H1 (cell line): ENCODE measurements around the gene BABAM2. TPM values are rescaled to one million over a fixed set of nuclear protein-coding genes. Genes with fewer than 3 reads are reported as not detected.

Experiments
- polyA plus RNA-seq, 7 experiments: library from polyadenylated mRNA; depleted of rRNA in 3 of 7; stranded (reverse) in 5 of 7; unstranded in 2 of 7; fragments of >200 nt in 5 of 7; fragments of 200-250 nt in 2 of 7; gene quantifications; 1 replicate in 5 of 7; 2 replicates in 1 of 7; 4 replicates in 1 of 7; pipeline versions ENCODE4 v1.2.1 to v1.2.3, GENCODE V29; 2011 to 2013; ENCODE audit warnings: missing spikeins in 2 of 7, mixed read lengths in 2 of 7
- total RNA-seq: library from RNA; stranded (reverse); fragmentation: NEBNext Ultra II Directional; extraction: Animal tissue kit (Norgen Biotek cat#: 25700); gene quantifications from 2 replicates; pipeline ENCODE4 v1.2.1, GENCODE V29; 2021
- TF ChIP-seq, protein P1 (sequence below): fragments of 300-600 bp; sonication (generic); IDR thresholded peaks from 2 replicates; pipeline ENCODE4 v1.7.1; 2012; ENCODE audit warnings: low read length, moderate library complexity, mild to moderate bottlenecking, inconsistent platforms; ENCODE audit not compliant: insufficient replicate concordance

The BABAM2 gene
- total and polyA plus RNA-seq, 2 of the 8 experiments (the other 6 are each of a cell fraction or from before 2014, with no cell fraction given), result 15.8 to 20.9 TPM

DNA sequence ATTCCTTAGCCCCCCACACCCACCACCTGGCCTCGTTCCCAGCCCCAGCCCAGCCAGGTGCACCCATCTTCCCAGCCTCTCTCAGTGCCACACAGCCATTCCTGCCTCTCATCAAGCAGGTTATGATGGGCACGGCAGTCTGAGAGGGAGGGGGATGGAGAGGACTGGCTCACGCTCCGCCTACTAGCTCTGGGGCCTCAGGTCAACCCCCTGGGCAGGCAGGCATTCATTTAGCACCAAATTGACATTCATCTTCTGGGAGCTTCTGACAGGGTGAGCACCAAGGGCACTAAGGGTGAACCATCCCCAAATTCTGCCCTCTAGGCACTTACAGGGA, 435.9 kb downstream of the BABAM2 start (continued):
- TF ChIP-seq, protein P1, sequence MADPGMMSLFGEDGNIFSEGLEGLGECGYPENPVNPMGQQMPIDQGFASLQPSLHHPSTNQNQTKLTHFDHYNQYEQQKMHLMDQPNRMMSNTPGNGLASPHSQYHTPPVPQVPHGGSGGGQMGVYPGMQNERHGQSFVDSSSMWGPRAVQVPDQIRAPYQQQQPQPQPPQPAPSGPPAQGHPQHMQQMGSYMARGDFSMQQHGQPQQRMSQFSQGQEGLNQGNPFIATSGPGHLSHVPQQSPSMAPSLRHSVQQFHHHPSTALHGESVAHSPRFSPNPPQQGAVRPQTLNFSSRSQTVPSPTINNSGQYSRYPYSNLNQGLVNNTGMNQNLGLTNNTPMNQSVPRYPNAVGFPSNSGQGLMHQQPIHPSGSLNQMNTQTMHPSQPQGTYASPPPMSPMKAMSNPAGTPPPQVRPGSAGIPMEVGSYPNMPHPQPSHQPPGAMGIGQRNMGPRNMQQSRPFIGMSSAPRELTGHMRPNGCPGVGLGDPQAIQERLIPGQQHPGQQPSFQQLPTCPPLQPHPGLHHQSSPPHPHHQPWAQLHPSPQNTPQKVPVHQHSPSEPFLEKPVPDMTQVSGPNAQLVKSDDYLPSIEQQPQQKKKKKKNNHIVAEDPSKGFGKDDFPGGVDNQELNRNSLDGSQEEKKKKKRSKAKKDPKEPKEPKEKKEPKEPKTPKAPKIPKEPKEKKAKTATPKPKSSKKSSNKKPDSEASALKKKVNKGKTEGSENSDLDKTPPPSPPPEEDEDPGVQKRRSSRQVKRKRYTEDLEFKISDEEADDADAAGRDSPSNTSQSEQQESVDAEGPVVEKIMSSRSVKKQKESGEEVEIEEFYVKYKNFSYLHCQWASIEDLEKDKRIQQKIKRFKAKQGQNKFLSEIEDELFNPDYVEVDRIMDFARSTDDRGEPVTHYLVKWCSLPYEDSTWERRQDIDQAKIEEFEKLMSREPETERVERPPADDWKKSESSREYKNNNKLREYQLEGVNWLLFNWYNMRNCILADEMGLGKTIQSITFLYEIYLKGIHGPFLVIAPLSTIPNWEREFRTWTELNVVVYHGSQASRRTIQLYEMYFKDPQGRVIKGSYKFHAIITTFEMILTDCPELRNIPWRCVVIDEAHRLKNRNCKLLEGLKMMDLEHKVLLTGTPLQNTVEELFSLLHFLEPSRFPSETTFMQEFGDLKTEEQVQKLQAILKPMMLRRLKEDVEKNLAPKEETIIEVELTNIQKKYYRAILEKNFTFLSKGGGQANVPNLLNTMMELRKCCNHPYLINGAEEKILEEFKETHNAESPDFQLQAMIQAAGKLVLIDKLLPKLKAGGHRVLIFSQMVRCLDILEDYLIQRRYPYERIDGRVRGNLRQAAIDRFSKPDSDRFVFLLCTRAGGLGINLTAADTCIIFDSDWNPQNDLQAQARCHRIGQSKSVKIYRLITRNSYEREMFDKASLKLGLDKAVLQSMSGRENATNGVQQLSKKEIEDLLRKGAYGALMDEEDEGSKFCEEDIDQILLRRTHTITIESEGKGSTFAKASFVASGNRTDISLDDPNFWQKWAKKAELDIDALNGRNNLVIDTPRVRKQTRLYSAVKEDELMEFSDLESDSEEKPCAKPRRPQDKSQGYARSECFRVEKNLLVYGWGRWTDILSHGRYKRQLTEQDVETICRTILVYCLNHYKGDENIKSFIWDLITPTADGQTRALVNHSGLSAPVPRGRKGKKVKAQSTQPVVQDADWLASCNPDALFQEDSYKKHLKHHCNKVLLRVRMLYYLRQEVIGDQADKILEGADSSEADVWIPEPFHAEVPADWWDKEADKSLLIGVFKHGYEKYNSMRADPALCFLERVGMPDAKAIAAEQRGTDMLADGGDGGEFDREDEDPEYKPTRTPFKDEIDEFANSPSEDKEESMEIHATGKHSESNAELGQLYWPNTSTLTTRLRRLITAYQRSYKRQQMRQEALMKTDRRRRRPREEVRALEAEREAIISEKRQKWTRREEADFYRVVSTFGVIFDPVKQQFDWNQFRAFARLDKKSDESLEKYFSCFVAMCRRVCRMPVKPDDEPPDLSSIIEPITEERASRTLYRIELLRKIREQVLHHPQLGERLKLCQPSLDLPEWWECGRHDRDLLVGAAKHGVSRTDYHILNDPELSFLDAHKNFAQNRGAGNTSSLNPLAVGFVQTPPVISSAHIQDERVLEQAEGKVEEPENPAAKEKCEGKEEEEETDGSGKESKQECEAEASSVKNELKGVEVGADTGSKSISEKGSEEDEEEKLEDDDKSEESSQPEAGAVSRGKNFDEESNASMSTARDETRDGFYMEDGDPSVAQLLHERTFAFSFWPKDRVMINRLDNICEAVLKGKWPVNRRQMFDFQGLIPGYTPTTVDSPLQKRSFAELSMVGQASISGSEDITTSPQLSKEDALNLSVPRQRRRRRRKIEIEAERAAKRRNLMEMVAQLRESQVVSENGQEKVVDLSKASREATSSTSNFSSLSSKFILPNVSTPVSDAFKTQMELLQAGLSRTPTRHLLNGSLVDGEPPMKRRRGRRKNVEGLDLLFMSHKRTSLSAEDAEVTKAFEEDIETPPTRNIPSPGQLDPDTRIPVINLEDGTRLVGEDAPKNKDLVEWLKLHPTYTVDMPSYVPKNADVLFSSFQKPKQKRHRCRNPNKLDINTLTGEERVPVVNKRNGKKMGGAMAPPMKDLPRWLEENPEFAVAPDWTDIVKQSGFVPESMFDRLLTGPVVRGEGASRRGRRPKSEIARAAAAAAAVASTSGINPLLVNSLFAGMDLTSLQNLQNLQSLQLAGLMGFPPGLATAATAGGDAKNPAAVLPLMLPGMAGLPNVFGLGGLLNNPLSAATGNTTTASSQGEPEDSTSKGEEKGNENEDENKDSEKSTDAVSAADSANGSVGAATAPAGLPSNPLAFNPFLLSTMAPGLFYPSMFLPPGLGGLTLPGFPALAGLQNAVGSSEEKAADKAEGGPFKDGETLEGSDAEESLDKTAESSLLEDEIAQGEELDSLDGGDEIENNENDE, result no peak
- TF ChIP-seq, all 59 proteins: peak for 0
